A549 (cell line): Measurements from ENCODE around the gene SPATA9.

Experiments
- JUN ChIP-seq, 2 experiments: fragments of >200 bp; sonication (Bioruptor Twin); formaldehyde crosslinking; IDR thresholded peaks; 2 replicates in 1 of 2; 3 replicates in 1 of 2; pipeline ENCODE4 v1.6.1; 2016 to 2017
- KDM1A ChIP-seq: fragments of 200-600 bp; sonication (generic); IDR thresholded peaks from 2 replicates; pipeline ENCODE4 v1.6.1; 2016; ENCODE audit warnings: low read depth, mild to moderate bottlenecking
- MAFK ChIP-seq: fragments of 450-650 bp; IDR thresholded peaks from 2 replicates; pipeline ENCODE4 v1.6.1; 2014; ENCODE audit not compliant: partially characterized antibody
- NFE2L2 ChIP-seq: fragments of 150-350 bp; conservative IDR thresholded peaks from 2 replicates; pipeline ENCODE4 v1.6.1; 2014; ENCODE audit warnings: low read length
- POLR2A ChIP-seq: IDR thresholded peaks from 2 replicates; pipeline ENCODE4 v1.6.1; 2012; ENCODE audit warnings: mild to moderate bottlenecking, low read length
- TF ChIP-seq, protein P1 (sequence below): fragments of >200 bp; sonication (Bioruptor Twin); formaldehyde crosslinking; IDR thresholded peaks from 3 replicates; pipeline ENCODE4 v1.5.1; 2016
- TF ChIP-seq, protein P2 (sequence below): fragments of 150-350 bp; IDR thresholded peaks from 2 replicates; pipeline ENCODE4 v1.6.1; 2014; ENCODE audit warnings: low read depth, mild to moderate bottlenecking, low read length
- TF ChIP-seq, protein P3 (sequence below): fragments of >200 bp; sonication (Bioruptor Twin); formaldehyde crosslinking; IDR thresholded peaks from 3 replicates; pipeline ENCODE4 v1.6.1; 2016

DNA sequence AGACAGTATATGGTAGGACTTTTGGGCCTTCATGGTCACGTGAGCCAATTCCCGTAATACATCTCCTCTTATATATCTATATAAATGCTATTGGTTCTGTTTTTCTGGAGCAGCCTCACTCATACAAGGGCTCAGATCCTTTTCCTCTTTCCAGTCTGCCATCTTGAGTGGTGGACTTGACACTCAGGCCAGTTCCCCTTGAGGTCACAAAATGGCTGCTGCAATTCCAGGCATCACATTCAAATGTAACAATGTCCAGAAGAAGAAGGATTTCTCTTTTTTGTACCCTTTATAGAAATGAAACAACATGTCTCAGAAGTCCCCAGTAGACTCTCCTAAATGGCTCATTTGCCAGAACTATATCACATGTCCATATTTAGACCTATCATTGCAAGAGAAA, 58.4 kb downstream of the SPATA9 start:
- TF ChIP-seq JUN (IDR thresholded peaks at IDR 0.05) (no peak), MAFK (no peak), KDM1A (no peak), POLR2A (no peak), NFE2L2 (no peak)
- TF ChIP-seq, protein P1, sequence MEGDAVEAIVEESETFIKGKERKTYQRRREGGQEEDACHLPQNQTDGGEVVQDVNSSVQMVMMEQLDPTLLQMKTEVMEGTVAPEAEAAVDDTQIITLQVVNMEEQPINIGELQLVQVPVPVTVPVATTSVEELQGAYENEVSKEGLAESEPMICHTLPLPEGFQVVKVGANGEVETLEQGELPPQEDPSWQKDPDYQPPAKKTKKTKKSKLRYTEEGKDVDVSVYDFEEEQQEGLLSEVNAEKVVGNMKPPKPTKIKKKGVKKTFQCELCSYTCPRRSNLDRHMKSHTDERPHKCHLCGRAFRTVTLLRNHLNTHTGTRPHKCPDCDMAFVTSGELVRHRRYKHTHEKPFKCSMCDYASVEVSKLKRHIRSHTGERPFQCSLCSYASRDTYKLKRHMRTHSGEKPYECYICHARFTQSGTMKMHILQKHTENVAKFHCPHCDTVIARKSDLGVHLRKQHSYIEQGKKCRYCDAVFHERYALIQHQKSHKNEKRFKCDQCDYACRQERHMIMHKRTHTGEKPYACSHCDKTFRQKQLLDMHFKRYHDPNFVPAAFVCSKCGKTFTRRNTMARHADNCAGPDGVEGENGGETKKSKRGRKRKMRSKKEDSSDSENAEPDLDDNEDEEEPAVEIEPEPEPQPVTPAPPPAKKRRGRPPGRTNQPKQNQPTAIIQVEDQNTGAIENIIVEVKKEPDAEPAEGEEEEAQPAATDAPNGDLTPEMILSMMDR = no peak
- TF ChIP-seq, protein P2, sequence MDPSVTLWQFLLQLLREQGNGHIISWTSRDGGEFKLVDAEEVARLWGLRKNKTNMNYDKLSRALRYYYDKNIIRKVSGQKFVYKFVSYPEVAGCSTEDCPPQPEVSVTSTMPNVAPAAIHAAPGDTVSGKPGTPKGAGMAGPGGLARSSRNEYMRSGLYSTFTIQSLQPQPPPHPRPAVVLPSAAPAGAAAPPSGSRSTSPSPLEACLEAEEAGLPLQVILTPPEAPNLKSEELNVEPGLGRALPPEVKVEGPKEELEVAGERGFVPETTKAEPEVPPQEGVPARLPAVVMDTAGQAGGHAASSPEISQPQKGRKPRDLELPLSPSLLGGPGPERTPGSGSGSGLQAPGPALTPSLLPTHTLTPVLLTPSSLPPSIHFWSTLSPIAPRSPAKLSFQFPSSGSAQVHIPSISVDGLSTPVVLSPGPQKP = no peak
- TF ChIP-seq, protein P3, sequence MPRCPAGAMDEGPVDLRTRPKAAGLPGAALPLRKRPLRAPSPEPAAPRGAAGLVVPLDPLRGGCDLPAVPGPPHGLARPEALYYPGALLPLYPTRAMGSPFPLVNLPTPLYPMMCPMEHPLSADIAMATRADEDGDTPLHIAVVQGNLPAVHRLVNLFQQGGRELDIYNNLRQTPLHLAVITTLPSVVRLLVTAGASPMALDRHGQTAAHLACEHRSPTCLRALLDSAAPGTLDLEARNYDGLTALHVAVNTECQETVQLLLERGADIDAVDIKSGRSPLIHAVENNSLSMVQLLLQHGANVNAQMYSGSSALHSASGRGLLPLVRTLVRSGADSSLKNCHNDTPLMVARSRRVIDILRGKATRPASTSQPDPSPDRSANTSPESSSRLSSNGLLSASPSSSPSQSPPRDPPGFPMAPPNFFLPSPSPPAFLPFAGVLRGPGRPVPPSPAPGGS = no peak
